T-helper 1 cell (primary cell): ENCODE measurements around the gene GTF3C1.
"Not testable (repeated sequence)": the region's sequence is repeated elsewhere in the genome, so short reads cannot be mapped to it uniquely, and the experiment has no call there.

Experiments
- DNase-seq, 5 donors: peaks; one replicate each; pipeline ENCODE4 v3.0.0-alpha.2; 2012 to 2020

GTF3C1 gene

GRCh38 chr16:27461483-27462171, 88.1 kb downstream of the GTF3C1 start:
- no peak for DNase-seq

GRCh38 chr16:27460663-27461482, 88.8 kb downstream of the GTF3C1 start:
- no peak for DNase-seq

DNA sequence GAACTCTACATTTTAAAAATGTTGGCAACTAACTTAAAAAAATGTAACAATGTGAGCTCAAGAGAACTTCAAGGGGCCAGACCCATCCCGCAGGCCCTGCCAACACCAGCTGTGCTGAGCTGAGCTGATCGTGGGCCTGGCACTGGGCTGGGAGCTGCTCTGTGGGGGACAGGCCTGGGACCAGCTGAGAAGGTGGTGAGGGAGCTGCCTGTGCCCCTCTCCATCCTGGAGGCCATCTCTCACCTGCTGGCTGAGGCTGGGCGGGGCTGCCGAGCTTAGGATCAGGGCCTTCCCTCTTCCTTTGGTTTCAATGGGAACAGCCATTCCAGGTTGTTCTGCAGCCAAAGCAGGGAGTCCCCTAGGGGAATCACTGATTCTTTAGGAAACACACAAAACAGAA, 89.5 kb downstream of the GTF3C1 start:
- DNase-seq: no peak

- no peak for DNase-seq
Measured at GRCh38 chr16:27458987-27459688, 90.6 kb downstream of the GTF3C1 start.

- DNase-seq: no peak
Measured at GRCh38 chr16:27458258-27458657, 91.5 kb downstream of the GTF3C1 start.

GRCh38 chr16:27457605-27457900, 92.2 kb downstream of the GTF3C1 start:
- not testable (repeated sequence) for DNase-seq

DNA sequence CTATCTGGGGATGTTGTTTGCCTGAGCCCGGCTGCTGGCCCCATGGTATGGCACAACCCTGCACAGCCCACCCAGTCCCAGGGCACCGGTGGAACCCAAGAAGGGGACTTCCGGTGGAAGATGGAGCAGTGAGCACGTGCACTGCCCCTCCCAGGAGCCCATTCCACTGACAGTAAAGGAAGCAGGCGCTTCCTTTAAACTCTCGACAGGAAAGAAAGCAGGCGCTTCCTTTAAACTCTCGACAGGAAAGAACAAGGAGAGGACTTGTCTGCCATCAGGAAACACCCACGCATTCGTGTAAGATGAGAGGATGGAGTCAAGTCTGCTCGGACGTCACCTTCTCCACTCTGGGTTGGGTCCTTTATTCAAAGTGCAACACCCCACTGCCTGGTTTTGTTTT, 94.0 kb downstream of the GTF3C1 start:
- peak in 1 of 5 donors; percentile 24 for DNase-seq

DNA sequence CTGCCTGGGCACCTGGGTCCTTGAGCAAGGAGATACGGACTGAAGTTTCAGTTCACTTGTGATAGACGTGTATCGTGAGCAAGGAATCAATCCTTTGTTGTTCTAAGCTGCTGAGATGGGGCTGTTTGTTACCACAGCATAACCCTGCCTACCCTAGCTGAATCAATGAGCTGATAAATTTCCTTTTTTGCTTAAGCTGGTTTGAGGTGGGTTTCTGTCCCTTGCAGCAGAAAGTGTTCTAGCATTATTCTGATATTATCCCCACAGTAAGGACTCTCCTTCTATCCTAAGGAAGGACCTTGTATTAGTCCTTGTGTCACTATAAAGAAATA, 96.3 kb downstream of the GTF3C1 start:
- no peak for DNase-seq

- DNase-seq: no peak
Measured at GRCh38 chr16:27452569-27453493, 96.9 kb downstream of the GTF3C1 start.

GRCh38 chr16:27450196-27450549, 99.5 kb downstream of the GTF3C1 start:
- no peak for DNase-seq

GRCh38 chr16:27449434-27450195, 100.1 kb downstream of the GTF3C1 start:
- peak; percentile 53 to 75 (median 62) for DNase-seq

GRCh38 chr16:27448532-27449433, 100.9 kb downstream of the GTF3C1 start:
- no peak for DNase-seq

DNA sequence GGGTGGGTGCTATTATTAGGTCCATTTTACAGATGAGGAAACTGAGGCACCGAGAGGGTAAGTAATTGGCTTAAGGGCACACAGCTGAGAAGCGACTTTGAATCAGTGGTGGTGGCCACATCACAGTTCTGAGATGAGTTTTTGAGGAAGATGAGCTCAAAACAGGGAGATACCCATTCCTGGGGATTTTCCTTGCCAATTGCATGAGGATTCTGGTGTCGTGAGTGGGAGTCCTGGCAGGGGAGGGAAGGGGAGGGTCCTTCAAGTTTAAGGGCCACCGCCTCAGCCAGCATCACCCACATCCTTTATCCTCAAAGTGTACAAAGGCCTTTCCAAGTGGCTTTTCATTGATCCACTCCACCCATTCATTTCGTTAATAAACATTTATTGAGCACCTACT, 102.4 kb downstream of the GTF3C1 start:
- DNase-seq: no peak

DNA sequence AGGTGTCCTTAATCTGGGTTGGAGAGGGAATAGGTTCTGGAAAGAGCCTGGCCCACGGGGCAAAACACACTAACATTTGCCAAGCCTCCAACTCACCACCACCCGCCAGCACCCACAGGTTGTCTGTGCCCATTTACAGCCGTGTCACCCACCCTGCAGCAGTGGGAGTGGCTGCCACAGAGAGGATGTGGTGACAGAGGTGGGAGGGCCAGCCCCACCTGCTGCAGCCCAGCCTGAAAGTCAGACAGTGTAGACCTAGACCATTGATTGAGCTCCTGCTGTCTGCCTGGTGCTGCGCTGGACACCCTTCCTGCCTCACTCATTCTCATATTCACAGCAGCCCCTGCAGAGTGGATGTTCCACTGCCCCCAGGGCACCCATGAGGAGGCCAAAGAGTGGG, 103.0 kb downstream of the GTF3C1 start:
- DNase-seq: peak; percentile 54 to 86 (median 74)

DNA sequence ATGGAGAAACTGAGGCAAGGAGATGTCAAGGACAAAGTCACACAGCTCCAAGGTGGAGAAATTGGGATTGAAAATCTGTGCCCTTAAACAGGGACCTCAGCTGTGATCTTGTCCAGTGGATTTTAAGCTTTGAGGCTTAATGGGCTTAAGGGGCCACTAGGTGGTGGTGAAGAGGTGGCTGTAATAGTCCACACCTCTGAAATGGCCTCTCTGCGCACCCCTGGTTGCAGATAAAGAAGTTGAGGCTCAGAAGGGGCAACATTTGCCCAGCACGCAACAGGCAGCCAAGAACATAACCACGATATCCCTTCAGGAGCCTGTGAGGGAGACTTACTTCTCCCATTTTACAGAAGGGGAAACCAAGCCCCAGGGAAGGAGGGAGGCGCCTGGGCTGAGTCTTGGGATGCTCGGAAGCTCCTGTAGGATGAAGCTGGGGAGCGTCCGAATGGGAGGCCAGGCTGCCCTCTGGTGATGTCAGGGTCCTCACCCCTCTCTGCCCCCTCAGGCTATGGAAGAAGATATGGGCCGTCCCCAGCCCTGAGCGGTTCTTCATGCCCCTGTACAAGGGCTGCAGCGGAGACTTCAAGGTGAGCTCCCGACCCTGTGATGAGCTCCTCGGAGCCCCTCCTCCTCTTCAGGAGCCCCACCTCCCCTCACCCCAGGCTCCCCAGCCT, 104.1 kb downstream of the GTF3C1 start:
- peak in 1 of 5 donors; percentile 5 for DNase-seq

DNA sequence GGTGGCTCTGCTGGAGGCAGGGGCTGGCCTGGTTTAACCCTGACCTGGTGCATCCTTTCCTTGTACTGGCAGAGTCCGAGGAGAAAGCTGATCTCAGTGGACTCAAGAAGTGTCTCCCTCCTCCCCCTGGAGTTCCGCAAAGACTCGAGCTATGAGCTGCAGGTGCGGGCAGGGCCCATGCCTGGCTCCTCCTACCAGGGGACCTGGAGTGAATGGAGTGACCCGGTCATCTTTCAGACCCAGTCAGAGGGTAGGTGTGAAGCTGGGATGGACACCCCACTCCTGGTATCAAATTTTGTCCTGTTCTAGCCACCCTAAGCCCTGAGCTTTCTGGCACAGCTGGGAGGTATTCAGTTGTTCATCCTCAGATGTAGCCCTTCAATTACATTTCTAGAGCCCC, 105.2 kb downstream of the GTF3C1 start:
- DNase-seq: peak in 1 of 5 donors; percentile 4

DNA sequence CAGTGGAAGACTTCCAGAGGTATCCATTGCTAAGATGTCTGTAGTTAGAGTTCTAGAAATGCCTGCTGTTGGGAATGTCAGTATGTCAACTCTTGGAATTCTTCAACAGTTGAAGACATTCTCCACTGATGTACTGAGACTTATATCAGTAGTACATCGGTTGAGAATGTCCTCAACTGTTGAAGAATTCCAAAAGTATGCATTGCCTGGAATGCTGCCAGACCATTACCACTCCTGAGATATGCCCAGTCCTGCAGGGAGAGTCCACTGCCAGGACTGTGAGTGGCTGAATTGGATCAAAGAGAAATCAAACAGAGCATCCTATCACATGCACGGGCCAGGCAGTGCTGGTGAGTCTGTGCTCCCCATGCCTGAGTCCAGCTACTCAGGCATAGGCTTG, 105.7 kb downstream of the GTF3C1 start:
- DNase-seq: no peak

GRCh38 chr16:27441998-27442397, 107.7 kb downstream of the GTF3C1 start:
- no peak for DNase-seq

DNA sequence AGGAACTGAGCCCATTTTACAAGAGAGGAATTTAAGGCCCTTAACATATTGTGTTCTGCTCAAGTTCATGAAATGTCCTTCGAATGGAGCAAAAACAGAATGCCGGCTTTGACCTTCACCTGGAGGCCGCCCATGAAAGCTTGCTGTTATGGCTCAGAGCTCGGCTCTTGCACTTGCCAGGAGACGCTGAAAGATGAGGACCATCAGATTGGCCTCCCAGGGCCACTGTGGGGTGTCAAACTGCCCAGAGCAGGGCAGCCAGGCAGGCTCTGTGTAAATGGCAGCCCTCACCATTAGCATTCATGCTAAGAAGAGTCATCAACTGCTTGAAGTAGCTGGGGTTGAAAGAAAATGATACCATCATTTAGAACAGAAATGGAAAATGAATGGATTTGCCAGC, 108.4 kb downstream of the GTF3C1 start:
- no peak for DNase-seq

- DNase-seq: no peak
Measured at GRCh38 chr16:27439271-27440018, 110.3 kb downstream of the GTF3C1 start.
